CD14-positive monocyte (primary cell): ENCODE data around the gene CWC15. TPM values are rescaled to one million over a fixed set of nuclear protein-coding genes. Genes with fewer than 3 reads are reported as not detected.

Experiments
- DNase-seq, 3 donors: peaks; one replicate each; pipeline ENCODE4 v3.0.0-alpha.2; 2011 to 2022
- H2AFZ ChIP-seq: 2 replicates; pipeline ENCODE4 v1.6.0; 2012; ENCODE audit warnings: mild to moderate bottlenecking, low read depth, low read length, inconsistent platforms; ENCODE audit not compliant: insufficient read depth, poor library complexity, severe bottlenecking
- H3K27ac ChIP-seq, 2 donors: 1 replicate in 1 of 2; 2 replicates in 1 of 2; pipeline ENCODE4 v1.5.1; 2012 to 2013; ENCODE audit warnings: low read length in 2 of 2, control low read depth in 1 of 2, inconsistent platforms in 1 of 2, low read depth in 1 of 2, mild to moderate bottlenecking in 1 of 2
- H3K27me3 ChIP-seq, 2 donors: one replicate each; pipeline versions ENCODE4 v1.6.0 to v1.6.1; 2011 to 2013; ENCODE audit warnings: low read length in 2 of 2; ENCODE audit not compliant: control insufficient read depth in 2 of 2, insufficient read depth in 2 of 2
- H3K36me3 ChIP-seq, 2 donors: replicated peaks in 1 of 2; 1 replicate in 1 of 2; 2 replicates in 1 of 2; pipeline versions ENCODE4 v1.5.1 to v1.6.1; 2012 to 2013; ENCODE audit warnings: low read length in 2 of 2, control low read depth in 1 of 2, inconsistent platforms in 1 of 2, mild to moderate bottlenecking in 1 of 2; ENCODE audit not compliant: insufficient read depth in 2 of 2, control insufficient read depth in 1 of 2
- H3K4me1 ChIP-seq, 2 donors: 1 replicate in 1 of 2; 2 replicates in 1 of 2; pipeline versions ENCODE4 v1.5.1 to v1.6.1; 2012 to 2013; ENCODE audit warnings: low read length in 2 of 2, control low read depth in 1 of 2, inconsistent platforms in 1 of 2, mild to moderate bottlenecking in 1 of 2, moderate library complexity in 1 of 2; ENCODE audit not compliant: insufficient read depth in 2 of 2, control insufficient read depth in 1 of 2
- H3K4me2 ChIP-seq: replicated peaks from 2 replicates; pipeline ENCODE3; 2012; ENCODE audit warnings: low read length, moderate library complexity, mild to moderate bottlenecking; ENCODE audit not compliant: poor library complexity, severe bottlenecking; ENCODE audit errors: extremely low read depth
- H3K4me3 ChIP-seq, 3 experiments: fragments of 200-600 bp in 1 of 3; sonication (generic) in 1 of 3; replicated peaks in 1 of 3; 1 replicate in 2 of 3; 2 replicates in 1 of 3; pipeline ENCODE4 v1.5.1; 2011 to 2013; ENCODE audit warnings: low read length in 3 of 3, mild to moderate bottlenecking in 3 of 3, control low read depth in 2 of 3, low read depth in 2 of 3, inconsistent platforms in 1 of 3, moderate library complexity in 1 of 3
- H3K79me2 ChIP-seq: 2 replicates; pipeline ENCODE4 v1.6.0; 2012; ENCODE audit warnings: mild to moderate bottlenecking, control low read depth, inconsistent platforms, low read length, moderate library complexity; ENCODE audit not compliant: insufficient read depth
- H3K9ac ChIP-seq: 2 replicates; pipeline ENCODE4 v1.6.0; 2017; ENCODE audit warnings: low read length, mild to moderate bottlenecking; ENCODE audit not compliant: insufficient read depth, poor library complexity, severe bottlenecking
- H3K9me3 ChIP-seq, 2 donors: replicated peaks in 1 of 2; 1 replicate in 1 of 2; 2 replicates in 1 of 2; pipeline versions ENCODE4 v1.5.1 to v1.6.1; 2012 to 2013; ENCODE audit warnings: low read length in 2 of 2, control low read depth in 1 of 2; ENCODE audit not compliant: control insufficient read depth in 1 of 2, insufficient read depth in 1 of 2
- H4K20me1 ChIP-seq: 2 replicates; pipeline ENCODE4 v1.6.0; 2012; ENCODE audit warnings: mild to moderate bottlenecking, low read length, control low read depth, moderate library complexity; ENCODE audit not compliant: insufficient read depth
- H3K27ac Mint-ChIP-seq, 7 donors: one replicate each; pipeline ENCODE4 v1.8.0; 2020; ENCODE audit warnings: mild to moderate bottlenecking in 7 of 7, mixed read lengths in 7 of 7, moderate library complexity in 6 of 7, inconsistent platforms in 2 of 7
- H3K27me3 Mint-ChIP-seq, 3 donors: one replicate each; pipeline ENCODE4 v1.8.0; 2021 to 2022; ENCODE audit warnings: low read depth in 3 of 3, mild to moderate bottlenecking in 3 of 3, mixed read lengths in 3 of 3, moderate library complexity in 3 of 3, inconsistent platforms in 1 of 3
- H3K36me3 Mint-ChIP-seq, 2 donors: one replicate each; pipeline ENCODE4 v1.8.0; 2020; ENCODE audit warnings: mixed read lengths in 2 of 2, inconsistent platforms in 1 of 2, mild to moderate bottlenecking in 1 of 2
- H3K4me1 Mint-ChIP-seq: one replicate; pipeline ENCODE4 v1.8.0; 2020; ENCODE audit warnings: mild to moderate bottlenecking, mixed read lengths
- H3K4me3 Mint-ChIP-seq, 2 donors: one replicate each; pipeline ENCODE4 v1.8.0; 2020; ENCODE audit warnings: mild to moderate bottlenecking in 2 of 2, mixed read lengths in 2 of 2, moderate library complexity in 1 of 2
- H3K9me3 Mint-ChIP-seq, 7 donors: one replicate each; pipeline ENCODE4 v1.8.0; 2020 to 2022; ENCODE audit warnings: mixed read lengths in 7 of 7, mild to moderate bottlenecking in 6 of 7, moderate library complexity in 6 of 7, inconsistent platforms in 2 of 7
- CTCF ChIP-seq: fragments of 200-600 bp; IDR thresholded peaks from one replicate; pipeline ENCODE4 v1.8.0; 2022; ENCODE audit warnings: antibody characterized with exemption, mild to moderate bottlenecking
- WGBS: methylation state at CpG from one replicate; pipeline ENCODE4 v1.1.5; 2013; ENCODE audit warnings: missing lambda C conversion rate; ENCODE audit not compliant: insufficient coverage; 5-methylcytosine and 5-hydroxymethylcytosine counted together
- intact Hi-C, 2 donors: fragments of 100-400 bp; cut with micrococcal nuclease; formaldehyde crosslinking; loops; one replicate each; pipeline versions ENCODE4 v1.15.0 to v1.15.1; 2023
- polyA plus RNA-seq, 3 donors: library from polyadenylated mRNA; depleted of rRNA in 1 of 3; unstranded in 2 of 3; stranded (reverse) in 1 of 3; fragments of 300-500 nt in 2 of 3; fragments of >200 nt in 1 of 3; fragmentation: Illumina TruSeq in 2 of 3; gene quantifications; 1 replicate in 2 of 3; 2 replicates in 1 of 3; pipeline ENCODE4 v1.2.3, GENCODE V29; 2012 to 2021

Gene CWC15
- polyA plus RNA-seq, 3 donors = 27.5 to 43.8 (median 38.9) TPM

GRCh38 chr11:95011376-95011775, 38.0 kb upstream of the CWC15 start:
- Histone ChIP-seq H3K4me3 (no peak overlapping the region), H3K79me2 (no peaks in the 10 kb centered on the region), H4K20me1 (no peaks in the 10 kb centered on the region)

GRCh38 chr11:95005642-95006041, 32.3 kb upstream of the CWC15 start:
- Histone ChIP-seq H3K4me1 (no peaks in the 10 kb centered on the region), H3K9me3 (no peaks in the 10 kb centered on the region), H3K79me2 (no peaks in the 10 kb centered on the region), H3K4me2 (no peak overlapping the region), H3K36me3 (no peaks in the 10 kb centered on the region), H3K4me3 (no peak overlapping the region), H3K27me3 (no peaks in the 10 kb centered on the region), H3K27ac (no peak overlapping the region), H2AFZ (no peak overlapping the region), H3K9ac (no peak overlapping the region), H4K20me1 (no peaks in the 10 kb centered on the region)
- H3K36me3 Mint-ChIP-seq = no peaks in the 10 kb centered on the region
- peaks cover 0 to 2% (median 0%) of the 10 kb centered on the region in 7 donors for H3K9me3 Mint-ChIP-seq
- no CpG with 5 or more reads among the region's 1 CpG for WGBS
- no peak for DNase-seq
- intact Hi-C loops = no loop called here
- H3K4me1 Mint-ChIP-seq = no peaks in the 10 kb centered on the region
- H3K27me3 Mint-ChIP-seq = peaks cover 1 to 5% (median 5%) of the 10 kb centered on the region in 3 donors
- no peak overlapping the region for H3K4me3 Mint-ChIP-seq
- no peak for TF ChIP-seq CTCF
- no peak overlapping the region for H3K27ac Mint-ChIP-seq

More at GRCh38 chr11:95011376-95011775, 38.0 kb upstream of the CWC15 start:
- Histone ChIP-seq H2AFZ (no peak overlapping the region), H3K27ac (no peak overlapping the region), H3K27me3 (no peaks in the 10 kb centered on the region), H3K4me2 (no peak overlapping the region), H3K9ac (no peak overlapping the region), H3K9me3 (no peaks in the 10 kb centered on the region), H3K36me3 (no peaks in the 10 kb centered on the region), H3K4me1 (no peaks in the 10 kb centered on the region)
- no peak overlapping the region for H3K4me3 Mint-ChIP-seq
- no peaks in the 10 kb centered on the region for H3K4me1 Mint-ChIP-seq
- H3K27me3 Mint-ChIP-seq = peaks cover 2 to 12% (median 4%) of the 10 kb centered on the region in 3 donors
- no peak for DNase-seq
- no peaks in the 10 kb centered on the region for H3K36me3 Mint-ChIP-seq
- H3K9me3 Mint-ChIP-seq = peaks cover 0 to 2% (median 0%) of the 10 kb centered on the region in 7 donors
- no peak for TF ChIP-seq CTCF
- H3K27ac Mint-ChIP-seq = no peak overlapping the region
- intact Hi-C loops = no loop called here
